SK-N-MC (cell line): ENCODE results near the gene PPP6R2.

Experiments
- FOXP2 ChIP-seq: optimal IDR thresholded peaks from 2 replicates; pipeline ENCODE3; 2011; ENCODE audit warnings: mild to moderate bottlenecking, moderate library complexity; ENCODE audit not compliant: insufficient read depth; ENCODE audit errors: extremely low read length, control extremely low read depth
- POLR2AphosphoS5 ChIP-seq: IDR thresholded peaks from 2 replicates; pipeline ENCODE4 v1.6.1; 2012; ENCODE audit warnings: mild to moderate bottlenecking, low read depth, low read length, borderline replicate concordance

DNA sequence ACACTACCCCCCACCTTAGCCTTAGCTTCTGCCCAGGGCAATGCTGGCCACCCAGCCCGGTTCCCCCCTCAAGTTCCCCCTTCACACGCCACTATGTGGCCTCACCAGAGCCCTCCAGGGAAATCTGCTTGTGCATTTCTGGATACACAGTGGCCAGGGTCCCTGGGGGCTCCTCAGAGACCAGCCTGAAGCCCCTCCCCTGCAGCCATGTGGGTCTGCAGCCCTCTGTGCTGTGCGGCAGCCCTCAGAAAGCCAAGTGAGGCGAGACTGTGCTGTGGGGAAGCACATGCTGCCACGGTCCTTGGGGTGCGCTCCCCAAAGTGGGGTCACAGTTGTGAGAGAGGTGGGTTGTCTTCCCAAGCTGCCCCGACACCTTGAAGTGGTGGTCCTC lies 33.5 kb upstream of the PPP6R2 start:
- no peak for TF ChIP-seq POLR2AphosphoS5
- TF ChIP-seq FOXP2 = no peak
